RWPE1 (cell line): ENCODE data around the gene RALBP1.
A peak's percentile ranks its signal among the peaks of the same experiment; 100 is the strongest.
"Not testable (repeated sequence)": the region's sequence is repeated elsewhere in the genome, so short reads cannot be mapped to it uniquely, and the experiment has no call there.

ENCODE experiments used
- CTCF ChIA-PET: fragments of 350-600 bp; sonication (Branson Sonifier 250); formaldehyde crosslinking; extraction: SDS; loops from one replicate; lab custom pipeline; 2021; lab: Yijun Ruan, JAX
- POLR2A ChIA-PET: fragments of 400-600 bp; formaldehyde crosslinking; extraction: SDS; loops from one replicate; lab custom pipeline; 2020; ENCODE audit warnings: antibody characterized with exemption; ENCODE audit not compliant: low non-redundant PET; lab: Yijun Ruan, JAX
- DNase-seq: peaks from one replicate; pipeline ENCODE4 v3.0.0; 2012; ENCODE audit warnings: low spot score
- H3K27ac ChIP-seq: fragments of 450-650 bp; 2 replicates; pipeline ENCODE4 v1.5.1; 2017
- TF ChIP-seq, protein P1 (sequence below): fragments of 450-650 bp; conservative IDR thresholded peaks from 2 replicates; pipeline ENCODE4 v1.5.1; 2017; ENCODE audit warnings: low read depth, mild to moderate bottlenecking

RALBP1 gene

DNA sequence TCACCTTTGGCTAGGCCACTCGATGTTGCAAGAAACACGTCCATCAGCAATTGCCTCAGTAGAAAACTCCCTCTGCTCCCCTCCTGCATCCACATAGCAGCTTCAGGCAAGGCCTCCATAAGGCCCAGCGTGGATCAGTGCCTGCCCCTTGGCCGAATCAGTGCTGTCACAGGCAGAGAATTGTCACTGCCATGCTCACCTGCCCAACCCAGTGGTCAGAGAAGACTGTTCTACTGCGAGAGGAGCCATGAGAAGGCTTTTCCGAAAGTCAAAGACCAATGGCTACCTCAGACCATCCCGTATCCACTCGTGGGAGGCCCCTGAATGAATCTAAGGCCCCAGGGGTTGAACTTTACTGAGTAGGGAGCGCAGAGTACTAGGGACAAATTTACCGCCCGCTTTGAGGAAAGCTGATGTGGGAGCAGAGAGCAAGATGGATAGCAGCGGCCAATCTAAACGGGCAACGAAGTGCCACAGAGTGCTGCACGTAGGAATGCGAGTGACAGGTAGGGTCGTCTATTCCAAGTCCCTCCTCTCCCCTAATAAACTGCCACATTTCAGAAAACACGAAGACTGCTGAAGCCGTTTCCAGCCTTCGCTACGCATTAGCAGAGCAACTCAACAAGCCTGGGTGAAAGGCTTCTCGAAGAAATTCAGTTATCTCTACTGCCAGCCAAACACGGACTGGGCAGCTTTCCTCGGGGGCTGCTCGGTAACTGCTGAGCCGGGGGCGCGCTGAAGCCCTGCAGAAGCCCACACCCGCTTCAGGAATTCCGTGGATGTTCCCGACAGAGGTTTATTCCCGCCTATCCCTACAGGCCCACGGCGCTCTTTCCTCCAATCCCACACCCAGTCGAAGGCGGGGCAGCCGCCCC is 968 bp upstream of the RALBP1 start:
- H3K27ac ChIP-seq: peak overlapping the region; percentile 97
- TF ChIP-seq, protein P1, sequence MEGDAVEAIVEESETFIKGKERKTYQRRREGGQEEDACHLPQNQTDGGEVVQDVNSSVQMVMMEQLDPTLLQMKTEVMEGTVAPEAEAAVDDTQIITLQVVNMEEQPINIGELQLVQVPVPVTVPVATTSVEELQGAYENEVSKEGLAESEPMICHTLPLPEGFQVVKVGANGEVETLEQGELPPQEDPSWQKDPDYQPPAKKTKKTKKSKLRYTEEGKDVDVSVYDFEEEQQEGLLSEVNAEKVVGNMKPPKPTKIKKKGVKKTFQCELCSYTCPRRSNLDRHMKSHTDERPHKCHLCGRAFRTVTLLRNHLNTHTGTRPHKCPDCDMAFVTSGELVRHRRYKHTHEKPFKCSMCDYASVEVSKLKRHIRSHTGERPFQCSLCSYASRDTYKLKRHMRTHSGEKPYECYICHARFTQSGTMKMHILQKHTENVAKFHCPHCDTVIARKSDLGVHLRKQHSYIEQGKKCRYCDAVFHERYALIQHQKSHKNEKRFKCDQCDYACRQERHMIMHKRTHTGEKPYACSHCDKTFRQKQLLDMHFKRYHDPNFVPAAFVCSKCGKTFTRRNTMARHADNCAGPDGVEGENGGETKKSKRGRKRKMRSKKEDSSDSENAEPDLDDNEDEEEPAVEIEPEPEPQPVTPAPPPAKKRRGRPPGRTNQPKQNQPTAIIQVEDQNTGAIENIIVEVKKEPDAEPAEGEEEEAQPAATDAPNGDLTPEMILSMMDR: no peak
- ChIA-PET CTCF (no interaction called here), POLR2A (interaction anchor here (0.6 kb wide), 1 partner anchor 118 kb away, joined by 3 read pairs; no protein-coding TSS in a partner anchor)
- peak; percentile 87 for DNase-seq

DNA sequence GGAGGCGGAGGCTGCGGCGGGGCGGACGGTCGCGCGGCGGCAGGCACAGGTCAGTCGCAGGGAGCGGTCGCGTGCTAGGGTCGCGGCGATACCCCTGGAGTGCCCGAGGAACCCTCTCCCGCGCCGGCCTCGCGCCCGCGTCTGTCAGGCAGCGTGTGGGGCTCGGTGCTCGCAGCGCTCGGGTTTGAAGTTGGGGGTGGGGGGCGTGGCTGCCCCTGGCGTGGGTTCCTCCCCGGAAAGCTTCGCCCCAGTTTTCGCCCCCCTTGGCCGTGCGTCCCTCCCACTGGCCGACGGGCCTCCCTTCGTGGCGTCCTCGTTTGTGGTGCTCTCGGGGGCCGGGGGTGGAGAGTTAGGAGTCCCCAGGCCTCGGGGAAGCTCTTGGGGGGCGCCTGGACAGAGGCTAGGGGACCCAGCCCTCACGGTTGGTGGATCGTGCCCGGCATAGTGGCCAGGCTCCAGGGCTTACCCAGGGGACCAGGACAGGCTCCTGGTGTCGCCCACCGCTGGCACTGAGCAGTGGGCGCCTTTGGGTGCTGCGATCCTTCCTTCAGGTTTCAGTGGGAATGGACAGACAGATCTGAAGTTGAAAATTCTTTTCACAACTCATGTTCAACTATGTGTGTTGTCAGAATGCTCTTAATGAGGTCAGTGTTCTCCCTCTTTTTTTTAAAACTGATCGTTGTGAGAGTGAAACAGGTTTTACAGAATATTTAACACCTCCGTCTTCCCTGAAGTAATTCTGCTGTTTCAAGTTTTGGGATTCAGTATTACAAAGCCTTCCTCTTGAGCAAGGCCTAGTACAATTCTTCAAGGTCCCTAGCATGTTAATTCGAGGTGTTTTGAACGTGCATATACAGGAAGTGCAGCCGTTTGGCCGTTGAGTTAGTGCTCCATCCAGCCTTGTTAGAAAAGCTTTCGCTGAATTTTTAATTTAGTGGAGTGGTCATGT is 604 bp downstream of the RALBP1 start:
- CTCF ChIA-PET: interaction anchor here (0.6 to 1.6 kb wide), 3 partner anchors 41 to 823 kb away, joined by 3 to 5 read pairs (median 4); partner anchors contain the start of gene TWSG1
- TF ChIP-seq, protein P1: no peak
- POLR2A ChIA-PET: interaction anchor here (0.5 kb wide), 1 partner anchor 125 kb away, joined by 3 read pairs; no protein-coding TSS in a partner anchor
- H3K27ac ChIP-seq: peak overlapping the region; percentile 97
- DNase-seq: peak; percentile 53

DNA sequence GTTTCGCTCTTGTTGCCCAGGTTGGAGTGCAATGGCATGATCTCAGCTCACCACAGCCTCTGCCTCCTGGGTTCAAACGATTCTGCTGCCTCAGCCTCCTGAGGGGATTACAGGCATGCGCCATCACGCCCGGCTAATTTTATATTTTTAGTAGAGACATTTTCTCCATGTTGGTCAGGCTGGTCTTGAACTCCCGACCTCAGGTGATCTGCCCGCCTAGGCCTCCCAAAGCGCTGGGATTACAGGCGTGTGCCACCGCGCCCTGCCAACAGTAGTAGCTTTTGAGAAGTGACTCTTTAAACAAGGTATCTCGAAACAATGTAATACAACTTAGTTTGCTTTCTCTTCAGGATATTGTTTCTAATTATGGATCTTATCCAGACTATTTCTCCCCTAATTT is 1.6 kb downstream of the RALBP1 start:
- ChIA-PET CTCF (interaction anchor here (0.6 to 1.6 kb wide), 4 partner anchors 40 to 824 kb away, joined by 3 to 5 read pairs (median 4); partner anchors contain the start of gene TWSG1), POLR2A (interaction anchor here (0.5 kb wide), 1 partner anchor 124 kb away, joined by 3 read pairs; no protein-coding TSS in a partner anchor)
- H3K27ac ChIP-seq: peak overlapping the region; percentile 66
- DNase-seq: not testable (repeated sequence)

DNA sequence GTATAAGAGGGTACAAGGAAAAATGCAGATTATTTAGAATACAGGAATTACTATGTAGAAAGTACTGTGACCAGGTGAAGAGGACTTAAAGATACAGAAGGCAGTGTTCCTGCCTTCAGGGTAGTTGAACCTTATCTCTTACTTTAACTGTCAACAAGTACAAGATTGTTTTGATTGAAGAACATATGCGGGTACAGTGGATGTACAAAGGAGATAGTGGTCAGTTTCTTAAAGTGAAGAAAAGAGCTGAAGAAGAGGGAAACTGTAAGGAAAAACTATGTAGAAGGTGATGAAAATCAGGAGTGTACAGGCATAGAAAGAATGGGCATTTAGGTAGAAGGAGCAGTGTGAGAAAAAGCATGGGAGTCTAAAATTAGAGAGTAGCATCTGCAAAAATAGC is 2.2 kb downstream of the RALBP1 start:
- no peak for DNase-seq
- TF ChIP-seq, protein P1: no peak
- ChIA-PET POLR2A (no interaction called here), CTCF (interaction anchor here (0.7 to 1.5 kb wide), 3 partner anchors 39 to 188 kb away, joined by 3 to 4 read pairs (median 3); no protein-coding TSS in a partner anchor)
- H3K27ac ChIP-seq: no peak overlapping the region

DNA sequence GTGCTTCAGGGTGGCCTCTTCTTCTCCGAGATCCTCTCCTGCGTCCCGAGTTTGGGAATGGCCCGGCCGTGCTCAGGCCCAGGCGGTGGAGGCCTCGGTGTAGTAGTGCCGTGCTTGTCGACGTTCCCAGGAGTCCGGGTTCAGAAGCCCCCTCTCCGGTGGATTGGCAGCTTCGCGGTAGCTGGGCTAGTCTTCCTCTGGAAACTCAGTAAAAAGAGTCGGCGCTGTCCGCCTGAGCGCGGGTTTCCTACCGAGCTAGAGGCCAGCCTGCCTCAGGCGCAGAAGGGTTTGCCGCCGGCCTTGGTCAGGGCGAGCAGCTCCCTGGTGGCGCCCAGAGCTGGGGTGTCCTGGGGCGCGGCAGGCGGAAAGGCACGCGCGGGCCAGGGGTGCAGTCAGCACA is 3.2 kb downstream of the RALBP1 start:
- CTCF ChIA-PET: no interaction called here

DNA sequence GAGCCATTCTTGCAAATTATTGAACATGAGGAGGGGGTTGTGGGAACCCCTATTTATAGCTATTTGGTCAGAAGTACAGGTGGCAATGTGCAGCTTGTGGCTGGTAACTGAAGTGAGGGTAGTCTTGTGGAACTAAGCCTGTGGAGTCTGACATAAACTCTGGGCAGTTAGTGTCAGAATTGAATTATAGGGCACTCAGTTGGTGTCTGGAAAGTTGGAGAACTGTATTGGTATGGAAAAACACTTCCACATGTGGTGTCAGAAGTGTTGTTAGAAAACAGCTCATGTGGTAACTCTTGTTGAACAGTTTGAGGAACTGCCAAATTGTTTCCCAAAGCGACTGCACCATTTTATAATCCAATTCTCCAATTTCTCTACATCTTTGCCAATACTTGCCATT is 7.5 kb downstream of the RALBP1 start:
- no peak for DNase-seq

More for the DNA sequence above, 3.2 kb downstream of the RALBP1 start:
- no peak overlapping the region for H3K27ac ChIP-seq
- TF ChIP-seq, protein P1: no peak
- POLR2A ChIA-PET: interaction anchor here (0.7 kb wide), 1 partner anchor 773 kb away, joined by 4 read pairs; the partner anchor contains the start of gene MTCL1
- no peak for DNase-seq

More for the DNA sequence above, 7.5 kb downstream of the RALBP1 start:
- no peak overlapping the region for H3K27ac ChIP-seq
- CTCF ChIA-PET: no interaction called here
- TF ChIP-seq, protein P1: no peak
- POLR2A ChIA-PET: no interaction called here
